ENCODE data around the gene VAMP3.

DNA sequence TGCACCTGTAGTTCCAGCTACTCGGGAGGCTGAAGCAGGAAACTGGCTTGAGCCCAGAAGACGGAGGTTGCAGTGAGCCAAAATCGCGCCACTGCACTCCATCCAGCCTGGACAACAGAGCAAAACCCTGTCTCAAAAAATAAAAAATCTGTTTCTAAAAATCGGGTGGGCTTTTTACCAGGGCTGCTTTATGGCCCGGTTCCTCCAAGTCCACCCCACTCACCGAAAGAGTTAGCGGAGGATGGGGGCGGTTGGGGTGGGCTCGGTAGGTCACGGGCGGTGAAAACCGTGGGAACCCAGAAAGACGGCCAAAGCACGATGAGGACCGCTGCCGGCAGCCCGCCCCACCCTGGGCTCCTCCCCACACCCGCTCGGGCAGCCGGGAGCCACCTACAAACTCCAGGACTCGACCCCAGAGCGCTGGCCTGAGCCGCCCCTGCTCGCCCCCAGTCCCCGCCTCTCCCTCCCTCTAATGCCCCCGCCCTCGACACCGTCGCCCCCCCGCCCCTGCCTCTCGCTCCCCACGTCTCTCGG is 12.1 kb downstream of the VAMP3 start:
- TF ChIP-seq, protein P1, sequence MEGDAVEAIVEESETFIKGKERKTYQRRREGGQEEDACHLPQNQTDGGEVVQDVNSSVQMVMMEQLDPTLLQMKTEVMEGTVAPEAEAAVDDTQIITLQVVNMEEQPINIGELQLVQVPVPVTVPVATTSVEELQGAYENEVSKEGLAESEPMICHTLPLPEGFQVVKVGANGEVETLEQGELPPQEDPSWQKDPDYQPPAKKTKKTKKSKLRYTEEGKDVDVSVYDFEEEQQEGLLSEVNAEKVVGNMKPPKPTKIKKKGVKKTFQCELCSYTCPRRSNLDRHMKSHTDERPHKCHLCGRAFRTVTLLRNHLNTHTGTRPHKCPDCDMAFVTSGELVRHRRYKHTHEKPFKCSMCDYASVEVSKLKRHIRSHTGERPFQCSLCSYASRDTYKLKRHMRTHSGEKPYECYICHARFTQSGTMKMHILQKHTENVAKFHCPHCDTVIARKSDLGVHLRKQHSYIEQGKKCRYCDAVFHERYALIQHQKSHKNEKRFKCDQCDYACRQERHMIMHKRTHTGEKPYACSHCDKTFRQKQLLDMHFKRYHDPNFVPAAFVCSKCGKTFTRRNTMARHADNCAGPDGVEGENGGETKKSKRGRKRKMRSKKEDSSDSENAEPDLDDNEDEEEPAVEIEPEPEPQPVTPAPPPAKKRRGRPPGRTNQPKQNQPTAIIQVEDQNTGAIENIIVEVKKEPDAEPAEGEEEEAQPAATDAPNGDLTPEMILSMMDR (IDR thresholded peaks at IDR 0.05) = no peak
- no peak for TF ChIP-seq POLR2A (IDR thresholded peaks at IDR 0.05)

Data from ovary (tissue), 3 donors.